HepG2 (cell line): ENCODE data around the gene TMX2. TPM values are rescaled to one million over a fixed set of nuclear protein-coding genes. Genes with fewer than 3 reads are reported as not detected.

Experiments
- ATAC-seq: fragments of 200-7000 bp; cut with Tn5 transposase; 3 replicates; pipeline ENCODE4 v1.9.1; 2020; ENCODE audit warnings: mild to moderate bottlenecking, moderate library complexity
- BruUV-seq: library from RNA; stranded (reverse); fragments of 400-500 nt; replicated peaks from 2 replicates; lab custom pipeline; 2021; lab: Mats Ljungman, UMichigan
- CTCF ChIA-PET: fragments of 300-600 bp; formaldehyde crosslinking; extraction: SDS; loops from one replicate; lab custom pipeline; 2021; ENCODE audit warnings: low total read pairs, inconsistent platforms, low intra/inter-chr PET ratio; lab: Yijun Ruan, JAX
- POLR2A ChIA-PET: fragments of 350-600 bp; sonication (Branson Sonifier 250); formaldehyde crosslinking; loops from one replicate; lab custom pipeline; 2020; ENCODE audit warnings: antibody characterized with exemption, inconsistent platforms; lab: Yijun Ruan, JAX
- DNase-seq: peaks from one replicate; pipeline ENCODE4 v3.0.0-alpha.2; 2015; ENCODE audit warnings: low spot score
- FAIRE-seq: peaks from 3 replicates; lab custom pipeline; 2011; peaks lifted over from hg19 to GRCh38; lab: Jason Lieb, UNC
- H2AFZ ChIP-seq: one replicate; pipeline ENCODE4 v1.6.1; 2011; ENCODE audit warnings: low read length, inconsistent platforms
- H3K27ac ChIP-seq: fragments of 300-600 bp; 3 replicates; pipeline ENCODE4 v1.8.0; 2011; ENCODE audit warnings: mixed run types, mild to moderate bottlenecking, mixed read lengths, low read length, inconsistent platforms; ENCODE audit not compliant: insufficient read depth; ENCODE audit errors: extremely low read length
- H3K27me3 ChIP-seq, 2 experiments: fragments of 200-600 bp in 1 of 2; 2 replicates in 1 of 2; 3 replicates in 1 of 2; pipeline versions ENCODE4 v1.6.0 to v1.8.0; 2011; ENCODE audit warnings: low read length in 2 of 2, mild to moderate bottlenecking in 2 of 2, moderate library complexity in 2 of 2, inconsistent platforms in 1 of 2; ENCODE audit not compliant: insufficient read depth in 2 of 2, control insufficient read depth in 1 of 2
- H3K36me3 ChIP-seq, 2 experiments: fragments of 200-600 bp in 1 of 2; replicated peaks in 1 of 2; 2 replicates in 1 of 2; 3 replicates in 1 of 2; pipeline versions ENCODE4 v1.5.1 to v1.8.0; 2011; ENCODE audit warnings: low read length in 2 of 2, inconsistent platforms in 1 of 2; ENCODE audit not compliant: insufficient read depth in 2 of 2, control insufficient read depth in 1 of 2
- H3K4me1 ChIP-seq: 2 replicates; pipeline ENCODE4 v1.5.1; 2012; ENCODE audit warnings: low read length, inconsistent platforms; ENCODE audit not compliant: insufficient read depth
- H3K4me2 ChIP-seq: 2 replicates; pipeline ENCODE4 v1.6.0; 2011; ENCODE audit warnings: low read depth, low read length, inconsistent platforms
- H3K4me3 ChIP-seq, 3 experiments: fragments of 200-600 bp in 1 of 3; sonication (generic), shearing (Covaris generic) in 1 of 3; replicated peaks in 1 of 3; 2 replicates each; pipeline ENCODE4 v1.5.1; 2011 to 2016; ENCODE audit warnings: low read length in 3 of 3, inconsistent platforms in 2 of 3, low read depth in 2 of 3, mild to moderate bottlenecking in 2 of 3, control low read depth in 1 of 3, mixed read lengths in 1 of 3; ENCODE audit not compliant: insufficient read depth in 1 of 3
- H3K79me2 ChIP-seq: one replicate; pipeline ENCODE4 v1.6.1; 2011; ENCODE audit warnings: low read length, inconsistent platforms; ENCODE audit not compliant: insufficient read depth
- H3K9ac ChIP-seq: 2 replicates; pipeline ENCODE4 v1.6.0; 2011; ENCODE audit warnings: mild to moderate bottlenecking, low read depth, low read length, inconsistent platforms; ENCODE audit not compliant: insufficient read depth
- H3K9me3 ChIP-seq: 2 replicates; pipeline ENCODE4 v1.5.1; 2012; ENCODE audit warnings: mild to moderate bottlenecking, low read length
- H4K20me1 ChIP-seq: 2 replicates; pipeline ENCODE4 v1.6.0; 2011; ENCODE audit warnings: inconsistent platforms, mild to moderate bottlenecking, low read length, moderate library complexity; ENCODE audit not compliant: insufficient read depth
- ATM ChIP-seq: fragments of 450-650 bp; IDR thresholded peaks from 2 replicates; pipeline ENCODE4 v1.7.1; 2017; ENCODE audit warnings: mild to moderate bottlenecking, borderline replicate concordance
- HDAC6 ChIP-seq: fragments of 200-600 bp; sonication (generic); IDR thresholded peaks from 2 replicates; pipeline ENCODE4 v1.7.0; 2017; ENCODE audit warnings: mild to moderate bottlenecking, antibody characterized with exemption, low read length, low read depth
- HNF4A ChIP-seq: sonication (generic); formaldehyde crosslinking; IDR thresholded peaks from 2 replicates; pipeline ENCODE4 v1.4.0; 2020; ENCODE audit warnings: missing genetic modification reagents
- IKZF1 ChIP-seq: fragments of 450-650 bp; IDR thresholded peaks from 2 replicates; pipeline ENCODE4 v1.7.1; 2016
- MXD4 ChIP-seq: IDR thresholded peaks from 2 replicates; pipeline ENCODE4 v1.6.1; 2016; ENCODE audit warnings: mild to moderate bottlenecking, missing biosample characterization, missing genetic modification reagents
- NONO ChIP-seq, 2 experiments: fragments of 450-650 bp in 1 of 2; sonication (generic) in 1 of 2; formaldehyde crosslinking in 1 of 2; IDR thresholded peaks in 1 of 2; conservative IDR thresholded peaks in 1 of 2; 2 replicates each; pipeline versions ENCODE4 v1.6.1 to v1.8.0; 2017 to 2022; ENCODE audit warnings: mild to moderate bottlenecking in 1 of 2, missing genetic modification reagents in 1 of 2, moderate library complexity in 1 of 2
- SALL2 ChIP-seq: sonication (generic); formaldehyde crosslinking; IDR thresholded peaks from 2 replicates; pipeline ENCODE4 v1.8.1; 2023; ENCODE audit warnings: mild to moderate bottlenecking, missing genetic modification reagents, inconsistent platforms
- SRSF4 ChIP-seq: fragments of 200-400 bp; formaldehyde crosslinking; IDR thresholded peaks from one replicate; pipeline ENCODE4 v1.6.1; 2018; ENCODE audit warnings: mild to moderate bottlenecking, low read depth, low read length, moderate library complexity; ENCODE audit not compliant: poor library complexity, severe bottlenecking
- ZNF230 ChIP-seq: sonication (generic); formaldehyde crosslinking; IDR thresholded peaks from 2 replicates; pipeline ENCODE4 v1.4.0; 2020; ENCODE audit warnings: mild to moderate bottlenecking, missing genetic modification reagents
- ZNF431 ChIP-seq: sonication (generic); formaldehyde crosslinking; IDR thresholded peaks from 2 replicates; pipeline ENCODE4 v1.9.0; 2022; ENCODE audit warnings: missing genetic modification reagents, low read depth, mild to moderate bottlenecking, borderline replicate concordance
- ZNF552 ChIP-seq: sonication (generic); formaldehyde crosslinking; IDR thresholded peaks from 2 replicates; pipeline ENCODE4 v1.9.0; 2022; ENCODE audit warnings: missing genetic modification reagents, mild to moderate bottlenecking, borderline replicate concordance
- ZNF672 ChIP-seq: sonication (generic); formaldehyde crosslinking; IDR thresholded peaks from 2 replicates; pipeline ENCODE4 v1.8.1; 2022; ENCODE audit warnings: missing genetic modification reagents
- ZNF776 ChIP-seq: sonication (generic); formaldehyde crosslinking; IDR thresholded peaks from 2 replicates; pipeline ENCODE4 v1.4.0; 2020; ENCODE audit warnings: mild to moderate bottlenecking, missing genetic modification reagents
- ZNF781 ChIP-seq: sonication (generic); formaldehyde crosslinking; IDR thresholded peaks from 2 replicates; pipeline ENCODE4 v1.5.1; 2020; ENCODE audit warnings: borderline replicate concordance, mild to moderate bottlenecking, missing genetic modification reagents; ENCODE audit errors: not compliant biosample characterization
- WGBS: methylation state at CpG from one replicate; pipeline ENCODE4 v1.1.6; 2017; ENCODE audit warnings: low lambda C conversion rate; 5-methylcytosine and 5-hydroxymethylcytosine counted together
- in situ Hi-C: cut with HindIII; loops from 2 replicates; pipeline ENCODE4 v1.10.0; 2017; ENCODE audit warnings: low pct_unique_long_range_greater_than_20kb; ENCODE audit not compliant: extremely low pct_ligation_motif_present
- intact Hi-C: fragments of 100-400 bp; cut with micrococcal nuclease; formaldehyde crosslinking; loops from one replicate; pipeline ENCODE4 v1.10.0; 2022; ENCODE audit not compliant: unreplicated experiment
- polyA plus RNA-seq, 8 experiments: library from polyadenylated mRNA; depleted of rRNA in 3 of 8; stranded (reverse) in 7 of 8; unstranded in 1 of 8; fragments of >200 nt; fragmentation: Illumina TruSeq in 4 of 8; extraction: Trizol in 4 of 8; gene quantifications; 2 replicates each; pipeline versions ENCODE4 v1.2.1 to v1.2.3, GENCODE V29; 2011 to 2016; ENCODE audit warnings: low read depth in 4 of 8, missing spikeins in 1 of 8, mixed read lengths in 1 of 8; ENCODE audit not compliant: insufficient read depth in 1 of 8
- total RNA-seq, 5 experiments: library from RNA; depleted of rRNA; stranded (reverse); fragments of >200 nt; fragmentation: Illumina TruSeq; extraction: Trizol; gene quantifications; 2 replicates each; pipeline ENCODE4 v1.2.3, GENCODE V29; 2016; ENCODE audit warnings: low read depth in 1 of 5
- TF ChIP-seq, protein P1 (sequence below): IDR thresholded peaks from 2 replicates; pipeline ENCODE4 v1.6.1; 2018; ENCODE audit warnings: missing genetic modification reagents
- TF ChIP-seq, protein P2 (sequence below): sonication (generic); formaldehyde crosslinking; IDR thresholded peaks from 2 replicates; pipeline ENCODE4 v1.5.1; 2020; ENCODE audit warnings: mild to moderate bottlenecking, missing genetic modification reagents, moderate library complexity

The TMX2 gene
- total and polyA plus RNA-seq, 2 of the 13 experiments (the other 11 are each of a cell fraction or from before 2014, with no cell fraction given), result 84.5 to 129 TPM

DNA sequence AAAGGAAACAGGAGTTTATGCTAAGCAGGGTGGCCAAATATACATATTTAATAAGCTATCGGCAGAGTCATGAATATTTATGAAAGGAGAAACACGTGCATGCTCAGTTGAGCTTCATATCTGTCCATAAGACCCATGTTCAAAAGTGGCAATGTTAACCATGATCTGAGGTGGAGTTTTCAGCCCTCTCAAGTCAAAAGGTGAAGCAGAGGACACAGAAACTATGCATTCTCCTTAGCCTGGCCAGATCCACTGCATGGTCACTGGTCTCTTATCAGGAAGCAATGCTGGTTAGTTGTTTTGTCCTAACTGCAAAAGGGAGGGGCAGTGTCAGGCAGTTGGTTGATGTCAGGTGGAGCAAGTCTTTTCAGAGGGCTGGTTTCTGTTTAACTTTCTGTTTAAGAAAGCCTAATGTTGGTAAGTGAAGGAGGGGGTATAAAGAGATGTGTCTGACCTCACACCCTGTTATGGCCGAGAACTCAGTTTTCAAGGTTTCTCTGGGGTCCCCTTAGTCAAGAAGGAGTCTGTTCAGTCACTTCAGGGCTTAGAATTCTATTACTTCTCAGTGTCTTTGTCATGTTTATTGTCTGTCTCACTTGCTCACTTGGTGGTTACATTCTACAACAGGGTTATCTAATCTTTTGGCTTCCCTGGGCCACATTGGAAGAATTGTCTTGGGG is 23.4 kb downstream of the TMX2 start (continued):
- no peak for TF ChIP-seq ZNF781 (CRISPR knock-in tag)
- no peak for TF ChIP-seq ATM

DNA sequence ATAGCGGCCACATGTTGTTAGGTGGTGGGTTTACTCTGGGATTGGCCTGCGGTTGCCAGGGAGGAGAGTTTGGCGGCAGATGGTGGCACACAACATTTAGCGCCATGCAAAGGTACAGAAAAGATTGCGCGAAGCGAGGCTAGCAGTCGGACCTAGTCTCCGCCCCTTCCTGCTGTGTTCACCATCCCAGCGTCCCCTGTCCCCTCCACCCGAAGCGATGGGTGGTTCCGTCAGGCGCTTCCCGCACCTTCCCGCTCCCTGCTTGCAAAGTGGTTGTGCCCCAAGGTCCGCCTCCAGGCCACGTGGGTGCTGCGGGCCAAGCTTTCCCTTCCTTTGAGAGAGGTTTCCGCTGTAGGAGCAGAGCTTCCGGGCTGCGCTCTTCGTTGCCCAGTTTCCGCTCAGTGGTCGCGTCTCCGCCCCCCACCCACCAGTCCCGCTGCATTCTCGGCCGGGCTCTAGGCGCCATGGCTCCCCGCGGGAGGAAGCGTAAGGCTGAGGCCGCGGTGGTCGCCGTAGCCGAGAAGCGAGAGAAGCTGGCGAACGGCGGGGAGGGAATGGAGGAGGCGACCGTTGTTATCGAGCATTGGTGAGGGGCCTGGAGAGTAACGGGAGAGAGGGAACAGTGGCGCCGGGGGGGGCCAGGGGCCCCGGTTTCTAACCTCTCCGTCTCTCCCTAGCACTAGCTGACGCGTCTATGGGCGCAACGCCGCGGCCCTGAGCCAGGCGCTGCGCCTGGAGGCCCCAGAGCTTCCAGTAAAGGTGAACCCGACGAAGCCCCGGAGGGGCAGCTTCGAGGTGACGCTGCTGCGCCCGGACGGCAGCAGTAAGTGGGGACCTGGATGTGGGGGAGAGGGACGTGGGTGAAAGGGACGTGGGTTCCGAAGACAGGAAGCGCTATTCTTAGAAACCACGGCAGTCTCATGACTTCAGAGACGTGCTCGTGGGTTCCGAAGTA is 29.0 kb downstream of the TMX2 start, which contains the start of gene SELENOH:
TSS of gene SELENOH (plus strand) at position 360 of the 955 bp plus-strand sequence. CDS start at position 465, 105 bp downstream.
- intact Hi-C loops (no loop called here), in situ Hi-C loops (loop anchor here (10.0 kb wide), 1 partner anchor 773 kb away; no protein-coding TSS in a partner anchor)
- Histone ChIP-seq H3K4me3 (peak within 1 kb of the TSS; percentile 58 to 78 (median 78)), H3K9me3 (no peaks in the 10 kb centered on the region), H3K9ac (peak within 1 kb of the TSS; percentile 85), H3K4me2 (peak within 1 kb of the TSS; percentile 71), H3K27me3 (no peaks in the 10 kb centered on the region), H3K4me1 (peaks cover 7% of the 10 kb centered on the region; the same call in 1 of the 2 replicates), H3K36me3 (peaks cover 12 to 75% of the 10 kb centered on the region in 2 experiments), H2AFZ (no peak within 1 kb of the TSS), H3K79me2 (peaks cover 15% of the 10 kb centered on the region), H3K27ac (peak within 1 kb of the TSS; percentile 80), H4K20me1 (no peaks in the 10 kb centered on the region)
- CTCF ChIA-PET, result no interaction called here
- peak; percentile 84 for DNase-seq
- WGBS, result 76% methylated on average over 69 of the region's 75 CpGs
- peak; percentile 66 for FAIRE-seq
- POLR2A ChIA-PET, result interaction anchor here (0.6 to 2.7 kb wide), 11 partner anchors 9 to 59 kb away, joined by 3 to 18 read pairs (median 6); partner anchors contain the start of genes BTBD18, CTNND1, MED19 and TMX2
- peak; percentile 94 for ATAC-seq
- no TSS peak for BruUV-seq
- TF ChIP-seq SRSF4 (no peak), HNF4A (no peak), IKZF1 (no peak), NONO (IDR thresholded peaks at IDR 0.05) (no peak), NONO (CRISPR knock-in tag; conservative IDR thresholded peaks at IDR 0.05) (peak; percentile 92), ZNF672 (CRISPR knock-in tag) (no peak), ZNF431 (CRISPR knock-in tag) (no peak; the same call in 1 of the 2 replicates), HDAC6 (no peak), MXD4 (CRISPR knock-in tag) (peak; percentile 76; the same call in 1 of the 2 replicates), ZNF230 (CRISPR knock-in tag) (no peak), ZNF776 (CRISPR knock-in tag) (no peak), ZNF552 (no peak), SALL2 (peak; percentile 35; the same call in 1 of the 2 replicates)
- TF ChIP-seq, protein P1, sequence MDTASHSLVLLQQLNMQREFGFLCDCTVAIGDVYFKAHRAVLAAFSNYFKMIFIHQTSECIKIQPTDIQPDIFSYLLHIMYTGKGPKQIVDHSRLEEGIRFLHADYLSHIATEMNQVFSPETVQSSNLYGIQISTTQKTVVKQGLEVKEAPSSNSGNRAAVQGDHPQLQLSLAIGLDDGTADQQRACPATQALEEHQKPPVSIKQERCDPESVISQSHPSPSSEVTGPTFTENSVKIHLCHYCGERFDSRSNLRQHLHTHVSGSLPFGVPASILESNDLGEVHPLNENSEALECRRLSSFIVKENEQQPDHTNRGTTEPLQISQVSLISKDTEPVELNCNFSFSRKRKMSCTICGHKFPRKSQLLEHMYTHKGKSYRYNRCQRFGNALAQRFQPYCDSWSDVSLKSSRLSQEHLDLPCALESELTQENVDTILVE (CRISPR knock-in tag), result no peak; the same call in 1 of the 2 replicates
- TF ChIP-seq, protein P2, sequence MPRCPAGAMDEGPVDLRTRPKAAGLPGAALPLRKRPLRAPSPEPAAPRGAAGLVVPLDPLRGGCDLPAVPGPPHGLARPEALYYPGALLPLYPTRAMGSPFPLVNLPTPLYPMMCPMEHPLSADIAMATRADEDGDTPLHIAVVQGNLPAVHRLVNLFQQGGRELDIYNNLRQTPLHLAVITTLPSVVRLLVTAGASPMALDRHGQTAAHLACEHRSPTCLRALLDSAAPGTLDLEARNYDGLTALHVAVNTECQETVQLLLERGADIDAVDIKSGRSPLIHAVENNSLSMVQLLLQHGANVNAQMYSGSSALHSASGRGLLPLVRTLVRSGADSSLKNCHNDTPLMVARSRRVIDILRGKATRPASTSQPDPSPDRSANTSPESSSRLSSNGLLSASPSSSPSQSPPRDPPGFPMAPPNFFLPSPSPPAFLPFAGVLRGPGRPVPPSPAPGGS, result no peak; the same call in 1 of the 2 replicates
